ENCODE measurements around the gene CDC45.
"Not testable (repeated sequence)": the region's sequence is repeated elsewhere in the genome, so short reads cannot be mapped to it uniquely, and the experiment has no call there.

Gene CDC45

GRCh38 chr22:19531327-19531726 lies 51.6 kb downstream of the CDC45 start:
- DNase-seq = not testable (repeated sequence)

GRCh38 chr22:19533049-19533626 lies 53.4 kb downstream of the CDC45 start:
- no peak for DNase-seq

- no peak for DNase-seq
Measured at GRCh38 chr22:19533857-19534256, 54.1 kb downstream of the CDC45 start.

GRCh38 chr22:19535001-19535400 lies 55.3 kb downstream of the CDC45 start:
- no peak for DNase-seq

- no peak for DNase-seq
Measured at GRCh38 chr22:19536564-19536963, 56.8 kb downstream of the CDC45 start.

- DNase-seq = no peak
Measured at GRCh38 chr22:19537941-19538488, 58.3 kb downstream of the CDC45 start.

GRCh38 chr22:19540394-19540793 lies 60.7 kb downstream of the CDC45 start:
- no peak for DNase-seq

GRCh38 chr22:19543970-19544708 lies 64.4 kb downstream of the CDC45 start:
- DNase-seq = no peak

GRCh38 chr22:19545935-19546207 lies 66.2 kb downstream of the CDC45 start:
- DNase-seq = no peak

- no peak for DNase-seq
Measured at GRCh38 chr22:19546680-19547079, 67.0 kb downstream of the CDC45 start.

GRCh38 chr22:19547620-19548019 lies 67.9 kb downstream of the CDC45 start:
- DNase-seq = no peak

GRCh38 chr22:19548427-19548826 lies 68.7 kb downstream of the CDC45 start:
- DNase-seq = not testable (repeated sequence)

- DNase-seq = no peak
Measured at GRCh38 chr22:19548964-19549363, 69.2 kb downstream of the CDC45 start.

- no peak for DNase-seq
Measured at GRCh38 chr22:19549428-19549827, 69.7 kb downstream of the CDC45 start.

- DNase-seq = no peak
Measured at GRCh38 chr22:19550382-19550781, 70.7 kb downstream of the CDC45 start.

GRCh38 chr22:19553201-19553600 lies 73.5 kb downstream of the CDC45 start:
- DNase-seq = no peak

GRCh38 chr22:19554834-19555404 lies 75.2 kb downstream of the CDC45 start:
- no peak for DNase-seq

- DNase-seq = no peak
Measured at GRCh38 chr22:19555651-19556050, 75.9 kb downstream of the CDC45 start.

GRCh38 chr22:19556963-19557545 lies 77.3 kb downstream of the CDC45 start:
- DNase-seq = no peak

- DNase-seq = no peak
Measured at GRCh38 chr22:19559324-19559811, 79.6 kb downstream of the CDC45 start.

- no peak for DNase-seq
Measured at GRCh38 chr22:19559956-19560355, 80.2 kb downstream of the CDC45 start.

- DNase-seq = no peak
Measured at GRCh38 chr22:19565382-19566278, 85.9 kb downstream of the CDC45 start.
